ENCODE results near the gene MED12.

Gene MED12

GRCh38 chrX:71118032-71118984 lies at the start of gene MED12:
Gene MED12, plus strand, starts transcription at chrX:71118596. Its CDS starts 159 bp downstream, at chrX:71118755.
- DNase-seq (ENCODE audit: low read depth) = peak; percentile 75

GRCh38 chrX:71070531-71070930 lies 47.9 kb upstream of the MED12 start:
- DNase-seq (ENCODE audit: low read depth) = no peak

- no peak for DNase-seq (ENCODE audit: low read depth)
Measured at GRCh38 chrX:71081330-71082123, 36.9 kb upstream of the MED12 start.

DNA sequence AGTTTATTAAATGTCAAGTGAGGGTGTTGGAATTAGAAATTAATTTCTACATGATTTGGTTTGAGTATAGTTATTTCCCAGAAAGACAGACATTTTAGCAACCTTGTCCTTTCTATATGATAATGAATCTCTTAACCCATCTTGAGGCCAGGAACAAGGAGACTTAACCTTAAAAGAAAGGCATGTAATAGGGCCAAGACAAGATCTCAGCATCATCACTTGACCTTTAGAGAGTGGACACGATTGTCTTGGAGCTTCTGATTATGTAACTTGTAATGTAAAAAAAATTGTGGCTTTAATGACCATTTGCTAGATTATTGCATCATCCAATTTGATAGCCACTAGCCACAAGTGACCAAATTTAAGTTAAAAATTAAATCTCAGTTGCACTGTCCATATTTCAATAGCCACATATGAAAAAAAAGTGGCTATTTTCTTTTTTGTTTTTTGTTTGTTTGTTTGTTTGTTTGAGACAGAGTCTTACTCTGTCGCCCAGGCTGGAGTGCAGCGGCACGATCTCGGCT lies 36.2 kb upstream of the MED12 start:
- DNase-seq (ENCODE audit: low read depth) = no peak

- no peak for DNase-seq (ENCODE audit: low read depth)
Measured at GRCh38 chrX:71082822-71083221, 35.6 kb upstream of the MED12 start.

GRCh38 chrX:71085900-71086299 lies 32.5 kb upstream of the MED12 start:
- no peak for DNase-seq (ENCODE audit: low read depth)

DNA sequence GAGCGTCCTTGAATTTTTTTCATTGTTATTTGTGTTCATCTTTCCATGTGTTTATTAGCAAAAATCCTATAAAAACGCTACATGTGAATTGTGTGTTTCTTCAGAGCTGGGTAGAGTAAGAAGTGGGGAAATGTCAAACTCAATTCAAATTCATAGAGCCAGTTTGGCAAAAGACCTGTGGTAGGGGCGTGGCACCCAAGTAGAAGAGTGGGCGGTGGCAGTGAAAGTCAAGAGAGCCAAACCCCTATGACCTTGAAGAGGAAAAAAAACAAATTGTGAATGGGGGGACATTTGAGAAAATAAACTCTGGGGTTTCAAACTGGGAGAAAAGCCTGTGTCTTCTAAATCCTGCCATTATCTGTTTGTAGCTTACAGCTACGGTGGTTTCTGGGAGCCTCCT lies 27.1 kb upstream of the MED12 start:
- DNase-seq (ENCODE audit: low read depth) = no peak

GRCh38 chrX:71095033-71095432 lies 23.4 kb upstream of the MED12 start:
- DNase-seq (ENCODE audit: low read depth) = no peak

GRCh38 chrX:71095555-71095980 lies 22.8 kb upstream of the MED12 start, which contains the start of gene FOXO4:
Gene FOXO4, plus strand, starts transcription at chrX:71095851. Its CDS starts 678 bp downstream, at chrX:71096529.
- DNase-seq (ENCODE audit: low read depth) = peak; percentile 81

DNA sequence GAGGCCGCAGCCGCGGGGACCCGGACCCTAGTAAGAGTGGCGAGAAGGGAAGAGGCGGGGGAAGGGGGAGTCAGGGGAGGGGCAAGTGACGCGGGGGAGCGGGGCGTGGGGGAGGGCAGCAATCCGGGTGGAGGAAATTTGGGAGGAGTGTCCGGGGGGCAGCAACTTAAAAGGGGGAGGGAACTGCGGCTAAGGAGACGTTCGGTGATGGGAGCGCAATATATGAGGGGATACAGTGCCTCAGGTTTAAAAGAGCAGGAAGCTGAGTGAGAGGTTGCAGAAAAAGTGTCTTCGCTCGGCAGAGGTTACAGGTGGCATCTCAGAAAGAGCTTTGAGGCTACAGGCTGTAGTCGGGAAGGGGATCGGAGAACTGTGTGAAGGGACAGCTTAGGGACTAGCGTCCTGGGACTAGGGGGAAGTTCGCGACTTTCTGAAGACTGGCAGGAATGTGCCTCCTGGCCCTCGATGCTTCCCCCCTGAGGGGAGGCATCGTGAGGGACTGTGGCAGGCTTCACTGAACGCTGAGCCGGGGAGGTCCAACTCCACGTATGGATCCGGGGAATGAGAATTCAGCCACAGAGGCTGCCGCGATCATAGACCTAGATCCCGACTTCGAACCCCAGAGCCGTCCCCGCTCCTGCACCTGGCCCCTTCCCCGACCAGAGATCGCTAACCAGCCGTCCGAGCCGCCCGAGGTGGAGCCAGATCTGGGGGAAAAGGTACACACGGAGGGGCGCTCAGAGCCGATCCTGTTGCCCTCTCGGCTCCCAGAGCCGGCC lies 22.2 kb upstream of the MED12 start:
- peak; percentile 42 for DNase-seq (ENCODE audit: low read depth)

DNA sequence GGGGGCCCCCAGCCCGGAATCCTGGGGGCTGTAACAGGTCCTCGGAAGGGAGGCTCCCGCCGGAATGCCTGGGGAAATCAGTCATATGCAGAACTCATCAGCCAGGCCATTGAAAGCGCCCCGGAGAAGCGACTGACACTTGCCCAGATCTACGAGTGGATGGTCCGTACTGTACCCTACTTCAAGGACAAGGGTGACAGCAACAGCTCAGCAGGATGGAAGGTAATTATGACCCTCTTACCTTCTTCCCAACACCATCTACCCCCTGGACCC lies 21.7 kb upstream of the MED12 start:
- DNase-seq (ENCODE audit: low read depth) = no peak

GRCh38 chrX:71098302-71098701 lies 20.1 kb upstream of the MED12 start:
- DNase-seq (ENCODE audit: low read depth) = peak; percentile 58

DNA sequence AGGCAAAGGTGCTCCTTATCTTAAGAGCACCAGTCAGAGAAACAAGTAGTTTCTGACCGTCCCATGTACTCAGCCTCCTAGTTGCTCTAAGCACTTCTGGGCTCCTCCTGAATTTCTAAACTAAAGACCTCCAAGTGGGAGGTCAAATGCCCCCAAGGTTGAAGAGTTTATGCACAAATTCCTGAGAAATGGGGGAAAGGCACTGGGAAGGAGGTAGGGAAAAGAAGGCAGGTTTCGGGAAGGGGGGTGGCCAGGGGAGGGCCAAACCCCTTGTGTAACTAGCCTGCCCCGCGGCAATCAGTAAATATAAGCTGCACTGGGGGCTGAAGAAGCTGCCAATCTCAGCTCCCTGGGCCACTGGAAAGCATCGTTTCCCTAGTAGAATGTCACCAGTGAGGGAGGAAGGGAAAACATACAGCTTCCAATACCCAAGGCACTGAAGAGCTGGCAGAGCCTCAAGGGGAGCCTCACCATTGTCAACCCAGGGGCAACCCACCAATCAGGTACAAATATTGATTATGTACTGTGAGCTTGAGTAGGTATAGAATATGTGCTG lies 19.4 kb upstream of the MED12 start:
- no peak for DNase-seq (ENCODE audit: low read depth)

DNA sequence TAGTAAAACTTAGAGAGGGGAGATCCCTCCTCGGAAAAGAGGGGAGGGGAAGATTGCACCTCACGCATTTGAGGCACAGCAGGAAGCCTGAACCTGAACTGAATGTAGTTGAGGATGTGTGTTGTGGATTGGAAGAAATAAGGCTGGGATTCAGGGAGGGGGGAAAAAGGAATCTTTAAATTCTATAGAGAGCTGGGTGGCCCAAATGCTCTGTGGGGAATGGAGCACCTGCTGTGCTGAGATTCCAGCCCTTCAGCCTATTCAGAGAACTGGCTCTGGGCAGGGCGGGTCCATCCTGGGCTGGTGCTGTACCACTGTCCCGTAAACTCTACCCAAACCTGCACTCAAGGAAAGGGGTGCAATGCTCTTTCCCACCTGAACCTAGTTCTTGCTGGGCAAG lies 18.7 kb upstream of the MED12 start:
- DNase-seq (ENCODE audit: low read depth) = no peak

- DNase-seq (ENCODE audit: low read depth) = no peak
Measured at GRCh38 chrX:71100581-71101505, 17.6 kb upstream of the MED12 start.

DNA sequence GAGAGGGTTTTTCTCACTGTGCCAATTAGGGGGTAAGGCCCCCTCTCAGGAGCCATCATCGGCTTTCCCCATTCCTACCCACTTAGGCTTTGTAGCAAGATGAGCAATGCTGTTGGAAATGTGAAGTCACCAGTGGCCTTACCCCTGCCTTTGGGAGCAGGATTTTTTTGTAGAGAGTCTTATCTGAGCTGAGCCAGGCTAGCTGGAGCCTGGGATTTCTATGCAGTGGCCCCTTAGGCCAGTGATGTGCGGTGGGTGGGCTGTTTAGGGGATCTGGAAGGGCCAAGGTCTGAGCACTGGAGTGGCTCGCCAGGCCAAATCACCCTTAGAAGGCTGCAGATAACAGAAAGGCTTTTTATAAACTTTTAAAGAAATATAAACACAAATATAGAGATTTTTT lies 16.1 kb upstream of the MED12 start:
- no peak for DNase-seq (ENCODE audit: low read depth)

DNA sequence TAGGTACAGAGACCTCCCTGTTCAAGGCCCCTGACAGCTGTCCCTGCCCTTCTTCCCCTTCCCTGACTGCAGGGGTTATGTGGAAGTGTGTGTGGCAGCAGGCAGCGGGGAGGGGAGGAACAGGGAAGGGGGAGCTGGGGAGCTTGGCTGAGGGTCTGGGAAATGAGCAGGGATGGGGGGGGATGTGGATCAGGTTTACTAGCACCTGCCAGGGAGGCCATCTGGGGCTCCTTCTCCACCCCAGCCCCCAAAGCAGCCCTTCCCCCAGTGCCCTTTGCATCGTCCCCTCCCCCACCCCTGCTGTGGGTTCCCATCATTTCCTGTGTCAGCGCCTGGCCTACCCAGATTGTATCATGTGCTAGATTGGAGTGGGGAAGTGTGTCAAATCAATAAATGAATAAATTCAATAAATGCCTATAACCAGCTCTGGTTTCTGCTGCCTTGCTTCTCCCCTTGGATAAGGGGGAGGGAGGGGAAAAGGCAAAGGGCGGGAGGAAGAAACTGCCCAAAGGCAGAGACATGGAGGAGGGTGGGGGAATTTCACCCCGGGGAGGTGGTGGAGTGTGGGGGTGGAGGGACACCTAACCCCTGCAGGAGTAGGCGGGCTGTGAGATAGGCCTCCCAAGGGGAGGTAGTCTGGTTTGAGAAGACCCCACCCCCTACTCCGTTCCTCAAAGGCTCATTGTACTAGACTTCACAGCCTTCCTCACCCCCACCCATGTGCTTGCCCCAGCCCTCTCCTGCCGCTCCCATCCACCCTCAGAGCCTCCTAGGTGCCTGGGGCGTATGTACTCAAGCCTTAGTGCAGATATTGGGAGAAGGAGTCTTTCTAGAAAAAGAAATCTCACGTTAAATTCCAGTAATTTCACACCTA lies 15.0 kb upstream of the MED12 start:
- no peak for DNase-seq (ENCODE audit: low read depth)

GRCh38 chrX:71105628-71106027 lies 12.8 kb upstream of the MED12 start:
- DNase-seq (ENCODE audit: low read depth) = no peak

DNA sequence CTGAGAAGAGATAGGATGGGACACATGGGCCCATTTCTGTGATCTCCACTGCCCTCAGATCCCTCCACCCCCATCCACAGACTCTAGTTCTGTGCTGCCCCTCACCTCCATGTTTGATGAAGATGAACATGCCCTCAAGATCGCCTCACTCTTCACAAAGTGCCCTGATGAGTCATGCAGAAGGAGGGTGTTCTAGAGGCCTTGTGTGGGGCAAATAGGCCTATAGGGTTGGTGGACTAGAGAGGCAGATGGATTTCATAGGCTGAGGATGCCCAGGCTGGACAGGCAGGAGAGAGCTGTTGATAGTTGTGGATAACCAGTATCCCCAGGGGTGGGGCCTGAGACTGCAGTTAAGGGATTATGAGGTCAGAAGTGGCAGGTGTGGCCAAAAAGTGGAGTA lies 12.0 kb upstream of the MED12 start, which contains the start of gene CXorf65:
Gene CXorf65 (minus strand): TSS at position 314 of the 400 bp plus-strand sequence. CDS start 184 bp downstream, at position 130.
- no peak for DNase-seq (ENCODE audit: low read depth)
